ENCODE results near the gene LARGE1.

LARGE1 gene

DNA sequence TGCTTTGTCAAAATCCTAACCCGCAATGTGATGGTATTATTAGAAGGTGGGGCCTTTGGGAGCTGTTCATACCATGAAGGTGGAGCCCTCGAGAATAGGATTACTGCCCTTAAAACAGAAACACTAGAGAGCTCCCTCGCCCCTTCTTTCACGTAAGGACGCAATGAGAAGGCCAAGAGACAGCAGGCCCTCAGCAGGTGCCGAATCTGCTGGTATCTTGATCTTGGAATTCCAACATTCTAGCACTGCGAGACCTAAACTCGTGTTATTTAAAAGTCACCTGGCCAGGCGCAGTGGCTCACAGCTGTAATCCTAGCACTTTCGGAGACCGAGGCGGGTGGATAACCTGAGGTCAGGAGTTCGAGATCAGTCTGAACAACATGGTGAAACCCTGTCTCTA, 33.1 kb downstream of the LARGE1 start:
- Histone ChIP-seq H3K4me1 (ENCODE audit: insufficient read depth, low read length, poor library complexity, severe bottlenecking) (no peaks in the 10 kb centered on the region), H2AFZ (ENCODE audit: low read length) (no peak overlapping the region), H4K20me1 (ENCODE audit: insufficient read depth, low read length, poor library complexity, severe bottlenecking) (no peaks in the 10 kb centered on the region), H3K9me3 (ENCODE audit: insufficient read depth, low read depth, low read length) (peaks cover 10% of the 10 kb centered on the region; the same call in 1 of the 2 replicates), H3K9me2 (replicated peaks; ENCODE audit: low read depth, low read length) (no peaks in the 10 kb centered on the region), H3K9ac (ENCODE audit: low read depth, low read length, poor library complexity, severe bottlenecking) (no peak overlapping the region), H3K27me3 (ENCODE audit: insufficient read depth, low read length, poor library complexity, severe bottlenecking) (no peaks in the 10 kb centered on the region), H3F3A (ENCODE audit: low read depth) (no peaks in the 10 kb centered on the region), H3K4me3 (ENCODE audit: low read length, poor library complexity, severe bottlenecking) (no peak overlapping the region), H3K36me3 (ENCODE audit: insufficient read depth, low read length) (no peaks in the 10 kb centered on the region), H3K79me2 (ENCODE audit: insufficient read depth, low read length) (no peaks in the 10 kb centered on the region), H3K4me2 (ENCODE audit: low read depth, low read length, poor library complexity, severe bottlenecking) (no peak overlapping the region)
- no peak for TF ChIP-seq EZH2phosphoT487 (IDR thresholded peaks at IDR 0.05; ENCODE audit: borderline replicate concordance)
- TF ChIP-seq, protein P1, sequence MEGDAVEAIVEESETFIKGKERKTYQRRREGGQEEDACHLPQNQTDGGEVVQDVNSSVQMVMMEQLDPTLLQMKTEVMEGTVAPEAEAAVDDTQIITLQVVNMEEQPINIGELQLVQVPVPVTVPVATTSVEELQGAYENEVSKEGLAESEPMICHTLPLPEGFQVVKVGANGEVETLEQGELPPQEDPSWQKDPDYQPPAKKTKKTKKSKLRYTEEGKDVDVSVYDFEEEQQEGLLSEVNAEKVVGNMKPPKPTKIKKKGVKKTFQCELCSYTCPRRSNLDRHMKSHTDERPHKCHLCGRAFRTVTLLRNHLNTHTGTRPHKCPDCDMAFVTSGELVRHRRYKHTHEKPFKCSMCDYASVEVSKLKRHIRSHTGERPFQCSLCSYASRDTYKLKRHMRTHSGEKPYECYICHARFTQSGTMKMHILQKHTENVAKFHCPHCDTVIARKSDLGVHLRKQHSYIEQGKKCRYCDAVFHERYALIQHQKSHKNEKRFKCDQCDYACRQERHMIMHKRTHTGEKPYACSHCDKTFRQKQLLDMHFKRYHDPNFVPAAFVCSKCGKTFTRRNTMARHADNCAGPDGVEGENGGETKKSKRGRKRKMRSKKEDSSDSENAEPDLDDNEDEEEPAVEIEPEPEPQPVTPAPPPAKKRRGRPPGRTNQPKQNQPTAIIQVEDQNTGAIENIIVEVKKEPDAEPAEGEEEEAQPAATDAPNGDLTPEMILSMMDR (conservative IDR thresholded peaks at IDR 0.05; ENCODE audit: low read length) = no peak

DNA sequence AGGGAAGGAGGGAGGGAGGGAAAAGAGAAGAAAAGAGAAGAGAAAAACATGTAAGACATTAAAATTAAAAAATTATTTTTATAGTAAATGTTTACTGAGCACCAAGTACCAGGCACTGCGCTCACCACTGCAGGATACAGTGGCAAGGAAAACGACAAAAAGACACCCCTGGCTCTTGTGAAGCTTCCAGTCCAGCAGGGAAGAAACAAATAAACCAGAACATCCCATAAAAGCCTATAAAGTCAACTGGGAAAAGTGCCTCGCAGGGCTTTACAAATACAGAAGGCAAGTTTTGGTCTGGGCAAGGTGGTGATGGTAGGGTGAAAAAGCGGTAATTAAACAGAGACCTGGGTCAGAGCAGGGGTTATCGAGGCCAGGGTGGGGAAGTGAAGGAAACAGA, 33.6 kb downstream of the LARGE1 start:
- Histone ChIP-seq H3K9me3 (ENCODE audit: insufficient read depth, low read depth, low read length) (peaks cover 10% of the 10 kb centered on the region; the same call in 1 of the 2 replicates), H4K20me1 (ENCODE audit: insufficient read depth, low read length, poor library complexity, severe bottlenecking) (no peaks in the 10 kb centered on the region), H3K4me3 (ENCODE audit: low read length, poor library complexity, severe bottlenecking) (no peak overlapping the region), H3K4me1 (ENCODE audit: insufficient read depth, low read length, poor library complexity, severe bottlenecking) (no peaks in the 10 kb centered on the region), H3K79me2 (ENCODE audit: insufficient read depth, low read length) (no peaks in the 10 kb centered on the region), H3F3A (ENCODE audit: low read depth) (no peaks in the 10 kb centered on the region), H3K4me2 (ENCODE audit: low read depth, low read length, poor library complexity, severe bottlenecking) (no peak overlapping the region), H3K27me3 (ENCODE audit: insufficient read depth, low read length, poor library complexity, severe bottlenecking) (no peaks in the 10 kb centered on the region), H3K9me2 (replicated peaks; ENCODE audit: low read depth, low read length) (no peaks in the 10 kb centered on the region), H3K9ac (ENCODE audit: low read depth, low read length, poor library complexity, severe bottlenecking) (no peak overlapping the region), H2AFZ (ENCODE audit: low read length) (no peak overlapping the region), H3K36me3 (ENCODE audit: insufficient read depth, low read length) (no peaks in the 10 kb centered on the region)
- TF ChIP-seq EZH2phosphoT487 (IDR thresholded peaks at IDR 0.05; ENCODE audit: borderline replicate concordance) = no peak
- TF ChIP-seq, protein P1 (conservative IDR thresholded peaks at IDR 0.05; ENCODE audit: low read length) = no peak

DNA sequence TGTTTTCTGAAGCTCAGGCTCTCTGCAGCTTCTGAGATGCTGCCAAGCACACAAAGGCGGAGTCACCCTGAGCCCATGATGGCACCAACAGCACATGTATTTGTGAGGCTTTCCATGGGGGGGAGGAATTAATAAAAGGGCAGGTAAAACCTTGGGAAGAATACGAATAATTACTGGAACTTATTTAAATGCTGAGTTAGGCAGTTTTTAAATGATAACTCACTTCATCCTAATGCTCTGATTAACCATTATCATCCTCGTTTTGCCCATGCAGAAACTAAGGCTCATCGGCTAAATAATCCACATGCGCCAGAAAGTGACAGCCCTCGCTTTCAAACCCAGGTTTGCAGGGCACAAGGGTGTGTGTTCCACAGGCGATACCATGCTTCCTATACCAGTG, 35.4 kb downstream of the LARGE1 start:
- H3K9me2 ChIP-seq (replicated peaks; ENCODE audit: low read depth, low read length) = no peaks in the 10 kb centered on the region
- H3F3A ChIP-seq (ENCODE audit: low read depth) = no peaks in the 10 kb centered on the region
- H2AFZ ChIP-seq (ENCODE audit: low read length) = no peak overlapping the region
- H3K9ac ChIP-seq (ENCODE audit: low read depth, low read length, poor library complexity, severe bottlenecking) = no peak overlapping the region
- H3K36me3 ChIP-seq (ENCODE audit: insufficient read depth, low read length) = no peaks in the 10 kb centered on the region
- TF ChIP-seq, protein P1 (conservative IDR thresholded peaks at IDR 0.05; ENCODE audit: low read length) = no peak
- TF ChIP-seq EZH2phosphoT487 (IDR thresholded peaks at IDR 0.05; ENCODE audit: borderline replicate concordance) = no peak
- H3K4me1 ChIP-seq (ENCODE audit: insufficient read depth, low read length, poor library complexity, severe bottlenecking) = no peaks in the 10 kb centered on the region
- no peaks in the 10 kb centered on the region for H3K27me3 ChIP-seq (ENCODE audit: insufficient read depth, low read length, poor library complexity, severe bottlenecking)
- no peaks in the 10 kb centered on the region for H3K79me2 ChIP-seq (ENCODE audit: insufficient read depth, low read length)
- no peak overlapping the region for H3K4me3 ChIP-seq (ENCODE audit: low read length, poor library complexity, severe bottlenecking)
- H3K9me3 ChIP-seq (ENCODE audit: insufficient read depth, low read depth, low read length) = peaks cover 10% of the 10 kb centered on the region; the same call in 1 of the 2 replicates
- H3K4me2 ChIP-seq (ENCODE audit: low read depth, low read length, poor library complexity, severe bottlenecking) = no peak overlapping the region
- no peaks in the 10 kb centered on the region for H4K20me1 ChIP-seq (ENCODE audit: insufficient read depth, low read length, poor library complexity, severe bottlenecking)
